MG63 (cell line): ENCODE results near the gene KLRF1. TPM values are rescaled to one million over a fixed set of nuclear protein-coding genes. Genes with fewer than 3 reads are reported as not detected.

Source experiments
- DNase-seq: peaks from one replicate; pipeline ENCODE4 v3.0.0-alpha.2; 2020
- H3K27me3 ChIP-seq: fragments of 250-450 bp; sonication (Bioruptor Pico); 2 replicates; pipeline ENCODE4 v1.5.1; 2020; ENCODE audit warnings: mild to moderate bottlenecking, moderate library complexity
- H3K36me3 ChIP-seq: fragments of 250-450 bp; sonication (Bioruptor Pico); 2 replicates; pipeline ENCODE4 v1.5.1; 2020; ENCODE audit warnings: mild to moderate bottlenecking, moderate library complexity
- H3K4me3 ChIP-seq: fragments of 250-450 bp; sonication (Bioruptor Pico); 2 replicates; pipeline ENCODE4 v1.5.1; 2020; ENCODE audit warnings: mild to moderate bottlenecking, moderate library complexity
- H3K9me3 ChIP-seq: fragments of 250-450 bp; sonication (Bioruptor Pico); 2 replicates; pipeline ENCODE4 v1.5.1; 2020; ENCODE audit warnings: mild to moderate bottlenecking, moderate library complexity
- total RNA-seq: library from RNA; depleted of rRNA; stranded (reverse); fragments of >200 nt; shearing (Covaris generic); gene quantifications from 2 replicates; pipeline ENCODE4 v1.2.3, GENCODE V29; 2014; ENCODE audit warnings: low replicate concordance

Gene KLRF1
- total RNA-seq, 1 experiment from 2014 or later: 1.8 TPM

- H3K36me3 ChIP-seq: no peaks in the 10 kb centered on the region
- peak; percentile 19 for DNase-seq
- no peak overlapping the region for H3K4me3 ChIP-seq
- no peaks in the 10 kb centered on the region for H3K27me3 ChIP-seq
- no peaks in the 10 kb centered on the region for H3K9me3 ChIP-seq
Measured at GRCh38 chr12:9797722-9798619, 29.3 kb upstream of the KLRF1 start.

GRCh38 chr12:9799961-9800360 is 27.3 kb upstream of the KLRF1 start:
- H3K4me3 ChIP-seq: no peak overlapping the region
- no peaks in the 10 kb centered on the region for H3K36me3 ChIP-seq
- no peaks in the 10 kb centered on the region for H3K27me3 ChIP-seq
- no peaks in the 10 kb centered on the region for H3K9me3 ChIP-seq
- DNase-seq: no peak

GRCh38 chr12:9805883-9806282 is 21.4 kb upstream of the KLRF1 start:
- no peaks in the 10 kb centered on the region for H3K9me3 ChIP-seq
- no peaks in the 10 kb centered on the region for H3K27me3 ChIP-seq
- H3K36me3 ChIP-seq: no peaks in the 10 kb centered on the region
- no peak for DNase-seq
- no peak overlapping the region for H3K4me3 ChIP-seq

GRCh38 chr12:9806714-9807113 is 20.6 kb upstream of the KLRF1 start:
- no peak for DNase-seq
- Histone ChIP-seq H3K36me3 (no peaks in the 10 kb centered on the region), H3K9me3 (no peaks in the 10 kb centered on the region), H3K27me3 (no peaks in the 10 kb centered on the region), H3K4me3 (no peak overlapping the region)

DNA sequence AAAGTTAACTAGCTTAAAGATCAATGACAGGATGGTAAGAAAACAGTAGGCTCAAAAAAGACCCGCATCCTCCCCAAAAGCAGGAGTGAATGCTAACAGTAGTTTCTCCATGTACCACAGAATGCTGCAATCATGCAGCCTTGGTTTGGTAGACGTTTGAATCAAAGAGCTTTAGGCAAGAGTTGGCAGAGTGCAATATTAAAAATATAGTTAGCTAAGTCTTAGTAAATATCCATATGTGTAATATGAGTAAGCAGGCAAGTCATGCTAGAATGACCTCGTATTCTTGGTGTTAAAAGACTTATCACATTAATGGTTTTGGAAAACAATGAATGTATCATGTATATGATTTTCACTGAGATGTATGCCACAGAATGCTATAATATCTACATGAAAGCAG is 18.8 kb upstream of the KLRF1 start:
- no peaks in the 10 kb centered on the region for H3K36me3 ChIP-seq
- no peak overlapping the region for H3K4me3 ChIP-seq
- no peak for DNase-seq
- no peaks in the 10 kb centered on the region for H3K27me3 ChIP-seq
- no peaks in the 10 kb centered on the region for H3K9me3 ChIP-seq

DNA sequence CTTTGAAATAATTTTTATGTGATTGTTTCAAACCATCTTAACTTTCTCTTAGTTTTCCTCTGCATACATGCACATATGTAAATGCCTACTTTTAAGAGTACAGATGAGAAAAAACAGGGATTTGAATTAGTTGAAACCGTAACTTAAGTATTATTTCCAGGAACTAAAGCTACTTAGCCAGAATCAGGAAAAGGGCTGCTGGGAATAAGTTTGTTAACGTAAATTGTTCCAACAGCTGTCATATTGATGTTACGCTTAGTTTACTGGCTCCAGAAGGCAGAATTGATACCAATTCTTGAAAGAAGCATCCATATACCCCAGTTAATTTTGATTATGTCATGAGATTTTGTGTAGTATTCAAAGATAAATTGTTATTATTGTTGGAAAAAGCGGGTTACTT is 17.9 kb upstream of the KLRF1 start:
- Histone ChIP-seq H3K36me3 (no peaks in the 10 kb centered on the region), H3K9me3 (no peaks in the 10 kb centered on the region), H3K27me3 (no peaks in the 10 kb centered on the region), H3K4me3 (no peak overlapping the region)
- DNase-seq: no peak

- Histone ChIP-seq H3K9me3 (no peaks in the 10 kb centered on the region), H3K27me3 (no peaks in the 10 kb centered on the region), H3K36me3 (no peaks in the 10 kb centered on the region), H3K4me3 (no peak overlapping the region)
- no peak for DNase-seq
Measured at GRCh38 chr12:9809866-9810265, 17.4 kb upstream of the KLRF1 start.

DNA sequence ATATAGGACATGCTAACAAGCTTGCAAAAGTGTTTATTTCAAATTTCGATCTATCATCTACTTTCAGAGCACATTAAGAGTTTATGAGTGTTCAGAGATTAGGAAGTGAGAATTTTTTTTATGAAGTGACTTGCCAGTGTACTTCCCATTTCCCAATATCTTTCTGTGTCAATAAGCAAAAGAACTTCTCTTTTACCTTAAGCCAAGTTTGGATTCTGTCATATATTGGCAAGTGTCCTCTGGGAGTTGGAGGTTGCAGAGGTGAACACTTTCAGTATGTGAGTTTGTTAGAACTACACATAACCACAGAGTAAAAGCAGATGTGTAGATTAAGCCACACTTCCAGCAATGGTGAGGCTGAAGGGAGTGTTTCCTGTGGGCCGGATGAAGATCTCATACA is 16.6 kb upstream of the KLRF1 start:
- no peak for DNase-seq
- H3K4me3 ChIP-seq: no peak overlapping the region
- no peaks in the 10 kb centered on the region for H3K36me3 ChIP-seq
- no peaks in the 10 kb centered on the region for H3K9me3 ChIP-seq
- no peaks in the 10 kb centered on the region for H3K27me3 ChIP-seq

DNA sequence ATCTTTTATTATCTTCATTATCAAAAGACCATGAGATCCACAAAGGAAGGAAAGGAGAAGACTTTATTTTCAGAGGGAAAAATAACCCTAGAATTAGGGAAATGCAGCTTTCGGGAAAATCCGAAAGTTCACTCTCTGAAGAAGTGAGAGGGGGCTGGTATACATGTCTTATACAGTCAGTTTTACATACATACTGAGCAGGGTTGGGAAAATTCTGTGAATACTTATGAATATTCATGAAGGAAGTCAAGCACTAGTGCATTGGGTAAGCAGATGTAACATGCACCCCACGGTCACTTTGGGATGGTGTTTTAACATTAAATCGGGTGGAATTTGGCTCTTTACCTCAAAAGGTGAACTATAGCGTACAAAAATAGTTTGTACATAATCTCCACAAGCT is 15.7 kb upstream of the KLRF1 start:
- H3K27me3 ChIP-seq: no peaks in the 10 kb centered on the region
- no peak overlapping the region for H3K4me3 ChIP-seq
- no peaks in the 10 kb centered on the region for H3K9me3 ChIP-seq

DNA sequence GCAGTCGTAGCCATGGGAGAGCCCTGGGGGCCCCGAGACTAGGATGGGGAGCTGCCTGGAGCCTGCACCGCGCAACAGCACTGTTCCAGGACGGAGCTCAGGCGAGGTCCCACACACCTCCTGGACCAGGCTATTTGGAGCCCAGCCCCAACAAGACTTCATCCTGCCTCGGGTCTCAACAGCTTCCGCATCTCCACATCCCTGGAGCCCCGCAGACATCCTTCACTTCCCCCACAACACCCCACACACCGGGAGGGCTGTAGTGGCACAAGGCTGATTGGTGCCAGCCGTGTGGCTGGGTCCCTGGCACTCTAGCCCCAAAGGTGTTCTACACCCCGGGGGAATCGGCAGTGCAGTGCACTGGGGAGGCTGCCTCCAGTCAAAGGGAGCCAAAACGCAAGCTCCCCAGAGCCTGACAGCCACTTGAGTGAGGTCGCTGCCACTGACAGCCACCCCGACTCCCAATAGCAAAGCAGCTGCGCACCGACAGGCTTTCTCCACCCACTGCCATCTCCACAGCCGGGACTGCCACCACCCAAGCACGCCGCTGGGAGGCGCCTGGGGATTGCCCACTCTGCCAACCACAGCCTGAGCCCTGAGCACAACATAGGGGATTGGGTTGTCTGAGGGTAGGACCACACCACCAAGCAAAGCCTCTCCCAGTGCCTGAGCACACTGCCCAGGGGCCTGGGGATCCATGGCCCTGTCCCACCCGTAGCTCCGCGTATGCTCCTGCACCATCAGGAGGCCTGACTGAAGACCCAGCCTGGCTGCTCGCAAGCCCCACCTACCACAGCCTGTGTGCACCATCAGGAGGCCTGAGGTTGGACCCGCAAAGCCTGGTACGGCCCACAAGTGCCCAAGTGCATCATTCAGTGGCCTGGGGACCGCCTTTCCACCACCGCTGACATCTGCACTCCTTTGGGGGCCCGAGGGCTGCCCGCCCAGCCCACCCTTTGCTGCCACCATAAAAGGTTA is 13.2 kb upstream of the KLRF1 start:
- no peaks in the 10 kb centered on the region for H3K9me3 ChIP-seq
- H3K27me3 ChIP-seq: no peaks in the 10 kb centered on the region
- no peak overlapping the region for H3K4me3 ChIP-seq
- no peaks in the 10 kb centered on the region for H3K36me3 ChIP-seq
- DNase-seq: peak; percentile 44

More for the DNA sequence above, 15.7 kb upstream of the KLRF1 start:
- DNase-seq: no peak
- H3K36me3 ChIP-seq: no peaks in the 10 kb centered on the region

GRCh38 chr12:9820281-9820930 is 6.9 kb upstream of the KLRF1 start:
- H3K27me3 ChIP-seq: no peaks in the 10 kb centered on the region; the same call in 1 of the 2 replicates

GRCh38 chr12:9829483-9829882 is 2.2 kb downstream of the KLRF1 start:
- Histone ChIP-seq H3K9me3 (no peaks in the 10 kb centered on the region), H3K4me3 (no peak overlapping the region), H3K36me3 (no peaks in the 10 kb centered on the region), H3K27me3 (no peaks in the 10 kb centered on the region)
- DNase-seq: no peak

More at GRCh38 chr12:9820281-9820930, 6.9 kb upstream of the KLRF1 start:
- Histone ChIP-seq H3K4me3 (no peak overlapping the region), H3K36me3 (no peaks in the 10 kb centered on the region), H3K9me3 (0 out of 2 replicates have a peak, but pooled peaks cover 2% of the 10 kb centered on the region)
- DNase-seq: no peak

- peak overlapping the region; percentile 24 for H3K4me3 ChIP-seq
- H3K27me3 ChIP-seq: no peaks in the 10 kb centered on the region
- H3K9me3 ChIP-seq: no peaks in the 10 kb centered on the region
- DNase-seq: no peak
- no peaks in the 10 kb centered on the region for H3K36me3 ChIP-seq
Measured at GRCh38 chr12:9829982-9830381, 2.7 kb downstream of the KLRF1 start.

- Histone ChIP-seq H3K4me3 (no peak overlapping the region), H3K36me3 (no peaks in the 10 kb centered on the region), H3K27me3 (no peaks in the 10 kb centered on the region), H3K9me3 (no peaks in the 10 kb centered on the region)
- DNase-seq: no peak
Measured at GRCh38 chr12:9831720-9832119, 4.4 kb downstream of the KLRF1 start.

DNA sequence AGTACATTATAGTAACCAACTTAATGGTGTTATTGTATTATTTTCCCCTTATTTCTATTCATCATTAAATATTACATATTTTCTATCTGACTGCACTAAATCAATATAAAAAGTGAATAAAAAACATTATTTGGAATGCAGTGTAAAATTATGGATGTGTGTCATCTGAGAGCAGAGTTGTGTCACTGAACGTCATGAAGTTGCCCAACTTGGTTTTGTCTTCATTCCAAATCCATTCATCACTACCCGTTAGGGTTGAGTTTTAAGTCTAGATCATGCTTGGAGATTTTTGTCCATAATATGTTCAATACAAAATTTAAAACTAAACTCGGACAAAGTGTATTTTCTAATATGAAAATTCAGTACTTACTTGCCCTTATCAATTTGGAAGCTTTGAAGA is 16.1 kb downstream of the KLRF1 start:
- no peak overlapping the region for H3K4me3 ChIP-seq
- no peaks in the 10 kb centered on the region for H3K9me3 ChIP-seq
- H3K36me3 ChIP-seq: no peaks in the 10 kb centered on the region
- DNase-seq: no peak
- no peaks in the 10 kb centered on the region for H3K27me3 ChIP-seq

DNA sequence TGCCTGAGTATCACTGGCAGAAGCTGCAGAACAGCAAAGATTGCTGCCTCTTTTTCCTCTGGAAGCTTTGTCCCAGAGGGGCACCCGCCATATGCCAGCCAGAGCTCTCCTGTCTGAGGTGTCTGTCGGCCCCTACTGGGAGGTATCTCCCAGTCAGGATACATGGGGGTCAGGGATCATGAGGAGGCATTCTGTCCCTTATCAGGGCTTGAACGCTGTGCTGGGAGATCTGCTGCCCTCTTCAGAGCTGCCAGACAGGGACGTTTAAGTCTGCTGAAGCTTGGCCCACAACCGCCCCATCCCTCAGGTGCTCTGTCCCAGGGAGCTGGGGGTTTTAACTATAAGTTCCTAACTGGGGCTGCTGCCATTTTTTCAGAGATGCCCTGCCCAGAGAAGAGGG is 21.6 kb downstream of the KLRF1 start:
- H3K27me3 ChIP-seq: no peaks in the 10 kb centered on the region
- peaks cover 9% of the 10 kb centered on the region for H3K36me3 ChIP-seq
- no peak for DNase-seq
- H3K4me3 ChIP-seq: no peak overlapping the region
- no peaks in the 10 kb centered on the region for H3K9me3 ChIP-seq

- H3K36me3 ChIP-seq: peaks cover 11% of the 10 kb centered on the region
- H3K9me3 ChIP-seq: no peaks in the 10 kb centered on the region
- H3K27me3 ChIP-seq: no peaks in the 10 kb centered on the region
- no peak overlapping the region for H3K4me3 ChIP-seq
- DNase-seq: no peak
Measured at GRCh38 chr12:9851050-9851449, 23.8 kb downstream of the KLRF1 start.
